ENCODE results near the gene FIZ1.

DNA sequence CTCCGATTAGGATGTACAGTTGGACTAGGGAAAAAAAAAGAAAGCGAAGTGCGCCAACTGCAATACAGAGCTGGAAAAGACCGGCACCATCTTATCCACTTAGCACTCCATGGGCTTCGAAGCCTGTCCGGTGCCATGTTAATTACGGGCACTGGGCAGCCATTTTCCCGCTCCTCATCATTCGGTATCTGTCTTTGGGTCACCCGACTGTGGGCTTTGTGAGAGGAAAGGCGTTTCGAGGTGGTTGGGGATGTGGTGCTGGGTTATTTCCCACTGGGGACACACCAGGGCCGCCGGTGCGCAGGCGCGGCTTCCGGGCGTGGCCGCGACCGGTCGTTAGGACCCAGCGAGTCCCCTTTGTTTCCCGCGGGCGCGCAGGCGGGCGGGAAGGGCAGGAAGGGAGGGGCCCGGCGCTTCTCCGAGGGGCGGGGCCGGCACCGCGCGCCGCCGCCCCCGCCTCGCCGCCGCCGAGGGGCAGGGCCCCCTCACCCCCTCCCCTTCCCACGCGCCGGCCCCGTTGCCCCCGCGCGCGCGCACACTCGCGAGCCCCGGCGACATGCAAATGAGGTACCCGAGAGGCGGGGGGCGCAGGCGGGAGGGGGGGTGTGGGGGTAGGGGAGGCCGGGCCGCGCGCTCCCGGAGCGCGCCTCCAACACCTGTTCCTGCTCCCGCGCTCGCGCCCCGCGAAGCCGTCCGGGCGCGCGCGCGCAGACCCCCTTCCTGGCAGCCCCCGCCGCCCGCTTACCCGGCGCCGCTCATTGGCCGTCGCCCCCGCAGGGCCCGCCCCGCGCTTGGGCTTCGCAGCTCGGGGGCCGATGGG, 735 bp upstream of the FIZ1 start, which contains the start of gene ZNF524:
- TF ChIP-seq, protein P1, sequence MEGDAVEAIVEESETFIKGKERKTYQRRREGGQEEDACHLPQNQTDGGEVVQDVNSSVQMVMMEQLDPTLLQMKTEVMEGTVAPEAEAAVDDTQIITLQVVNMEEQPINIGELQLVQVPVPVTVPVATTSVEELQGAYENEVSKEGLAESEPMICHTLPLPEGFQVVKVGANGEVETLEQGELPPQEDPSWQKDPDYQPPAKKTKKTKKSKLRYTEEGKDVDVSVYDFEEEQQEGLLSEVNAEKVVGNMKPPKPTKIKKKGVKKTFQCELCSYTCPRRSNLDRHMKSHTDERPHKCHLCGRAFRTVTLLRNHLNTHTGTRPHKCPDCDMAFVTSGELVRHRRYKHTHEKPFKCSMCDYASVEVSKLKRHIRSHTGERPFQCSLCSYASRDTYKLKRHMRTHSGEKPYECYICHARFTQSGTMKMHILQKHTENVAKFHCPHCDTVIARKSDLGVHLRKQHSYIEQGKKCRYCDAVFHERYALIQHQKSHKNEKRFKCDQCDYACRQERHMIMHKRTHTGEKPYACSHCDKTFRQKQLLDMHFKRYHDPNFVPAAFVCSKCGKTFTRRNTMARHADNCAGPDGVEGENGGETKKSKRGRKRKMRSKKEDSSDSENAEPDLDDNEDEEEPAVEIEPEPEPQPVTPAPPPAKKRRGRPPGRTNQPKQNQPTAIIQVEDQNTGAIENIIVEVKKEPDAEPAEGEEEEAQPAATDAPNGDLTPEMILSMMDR (IDR thresholded peaks at IDR 0.05; ENCODE audit: low read length): no peak
- TF ChIP-seq EZH2phosphoT487 (IDR thresholded peaks at IDR 0.05; ENCODE audit: low read length) (no peak), EZH2 (optimal IDR thresholded peaks at IDR 0.05; ENCODE audit: low read depth, low read length) (no peak)
